SK-N-SH treated with all-trans-retinoic acid at 6 μM for 48 hours (cell line): ENCODE results near the gene PPP4R1.

Source experiments
- ARNTL ChIP-seq: fragments of 450-650 bp; formaldehyde crosslinking; IDR thresholded peaks from 2 replicates; pipeline ENCODE4 v1.5.0; 2020; ENCODE audit warnings: low read depth, mild to moderate bottlenecking, moderate library complexity, borderline replicate concordance
- CSDC2 ChIP-seq: fragments of 250-450 bp; sonication (Bioruptor Pico); IDR thresholded peaks from 2 replicates; pipeline ENCODE4 v1.5.0; 2020; ENCODE audit warnings: mild to moderate bottlenecking, moderate library complexity
- GLIS3 ChIP-seq: fragments of 250-450 bp; sonication (Bioruptor Pico); IDR thresholded peaks from 2 replicates; pipeline ENCODE4 v1.5.0; 2020; ENCODE audit warnings: mild to moderate bottlenecking, moderate library complexity
- OSR1 ChIP-seq: fragments of 250-450 bp; sonication (Bioruptor Pico); IDR thresholded peaks from 2 replicates; pipeline ENCODE4 v1.8.0; 2022; ENCODE audit warnings: moderate library complexity, mild to moderate bottlenecking, inconsistent platforms
- PATZ1 ChIP-seq: fragments of 250-450 bp; sonication (Bioruptor Pico); IDR thresholded peaks from 2 replicates; pipeline ENCODE4 v1.8.0; 2020; ENCODE audit warnings: mild to moderate bottlenecking, moderate library complexity, borderline replicate concordance
- RARB ChIP-seq: fragments of 250-450 bp; sonication (Bioruptor Pico); IDR thresholded peaks from 2 replicates; pipeline ENCODE4 v1.8.0; 2021; ENCODE audit warnings: mild to moderate bottlenecking, moderate library complexity
- SNAI2 ChIP-seq: fragments of 250-450 bp; sonication (Bioruptor Pico); IDR thresholded peaks from 2 replicates; pipeline ENCODE4 v1.5.0; 2020; ENCODE audit warnings: mild to moderate bottlenecking, moderate library complexity
- TOX ChIP-seq: fragments of 250-450 bp; sonication (Bioruptor Pico); IDR thresholded peaks from 2 replicates; pipeline ENCODE4 v1.8.0; 2021; ENCODE audit warnings: mild to moderate bottlenecking, moderate library complexity, borderline replicate concordance
- ZFP3 ChIP-seq: fragments of 250-450 bp; sonication (Bioruptor Pico); IDR thresholded peaks from 2 replicates; pipeline ENCODE4 v1.5.0; 2020; ENCODE audit warnings: mild to moderate bottlenecking, moderate library complexity
- ZFP30 ChIP-seq: fragments of 450-650 bp; formaldehyde crosslinking; IDR thresholded peaks from 2 replicates; pipeline ENCODE4 v1.5.0; 2022; ENCODE audit warnings: mild to moderate bottlenecking, moderate library complexity
- ZNF565 ChIP-seq: fragments of 450-650 bp; formaldehyde crosslinking; conservative IDR thresholded peaks from 2 replicates; pipeline ENCODE4 v1.5.0; 2020; ENCODE audit warnings: low read depth, mild to moderate bottlenecking, moderate library complexity
- ZNF8 ChIP-seq: fragments of 450-650 bp; formaldehyde crosslinking; IDR thresholded peaks from 2 replicates; pipeline ENCODE4 v1.5.0; 2020; ENCODE audit warnings: mild to moderate bottlenecking, moderate library complexity

- TF ChIP-seq CSDC2 (CRISPR knock-in tag) = no peak
- no peak for TF ChIP-seq ZFP3 (CRISPR knock-in tag)
- no peak for TF ChIP-seq ZNF565 (CRISPR knock-in tag)
- no peak for TF ChIP-seq GLIS3 (CRISPR knock-in tag)
- TF ChIP-seq PATZ1 (CRISPR knock-in tag) = no peak
- no peak for TF ChIP-seq SNAI2 (CRISPR knock-in tag)
- no peak for TF ChIP-seq ZFP30 (CRISPR knock-in tag)
- TF ChIP-seq ZNF8 (CRISPR knock-in tag) = no peak
- no peak for TF ChIP-seq OSR1 (CRISPR knock-in tag)
- no peak for TF ChIP-seq TOX (CRISPR knock-in tag)
- no peak for TF ChIP-seq RARB (CRISPR knock-in tag)
- TF ChIP-seq ARNTL (CRISPR knock-in tag) = no peak
These were observed 15.3 kb upstream of the PPP4R1 start for GRCh38 chr18:9629709-9630108.
